SJCRH30 (cell line): Measurements from ENCODE around the gene ZMYM4. TPM values are rescaled to one million over a fixed set of nuclear protein-coding genes. Genes with fewer than 3 reads are reported as not detected.

Source experiments
- DNase-seq, 2 experiments: peaks; one replicate each; pipeline ENCODE4 v3.0.0-alpha.2; 2015 to 2020
- H3K27ac ChIP-seq: fragments of 250-450 bp; sonication (Bioruptor Pico); 2 replicates; pipeline ENCODE4 v1.5.1; 2020; ENCODE audit warnings: mild to moderate bottlenecking, moderate library complexity
- H3K27me3 ChIP-seq: fragments of 250-450 bp; sonication (Bioruptor Pico); 2 replicates; pipeline ENCODE4 v1.5.1; 2020; ENCODE audit warnings: mild to moderate bottlenecking, moderate library complexity
- H3K36me3 ChIP-seq: fragments of 250-450 bp; sonication (Bioruptor Pico); 2 replicates; pipeline ENCODE4 v1.5.1; 2020; ENCODE audit warnings: mild to moderate bottlenecking, moderate library complexity
- H3K4me1 ChIP-seq: fragments of 250-450 bp; sonication (Bioruptor Pico); 2 replicates; pipeline ENCODE4 v1.5.1; 2020; ENCODE audit warnings: mild to moderate bottlenecking, moderate library complexity
- H3K4me3 ChIP-seq: fragments of 250-450 bp; sonication (Bioruptor Pico); 2 replicates; pipeline ENCODE4 v1.5.1; 2020; ENCODE audit warnings: mild to moderate bottlenecking, moderate library complexity
- H3K9me3 ChIP-seq: fragments of 250-450 bp; sonication (Bioruptor Pico); replicated peaks from 2 replicates; pipeline ENCODE4 v1.5.1; 2020; ENCODE audit warnings: mild to moderate bottlenecking, moderate library complexity
- total RNA-seq: library from RNA; depleted of rRNA; stranded (reverse); fragments of >200 nt; shearing (Covaris generic); gene quantifications from 2 replicates; pipeline ENCODE4 v1.2.3, GENCODE V29; 2014

Gene ZMYM4
- total RNA-seq, 1 experiment from 2014 or later = 61.6 TPM

- no peak for DNase-seq
- no peaks in the 10 kb centered on the region for H3K4me1 ChIP-seq
- no peak overlapping the region for H3K4me3 ChIP-seq
- no peak overlapping the region for H3K27ac ChIP-seq
- peaks cover 12% of the 10 kb centered on the region for H3K36me3 ChIP-seq
- H3K9me3 ChIP-seq = no peaks in the 10 kb centered on the region
- H3K27me3 ChIP-seq = no peaks in the 10 kb centered on the region
Measured at GRCh38 chr1:35382107-35382506, 113.6 kb downstream of the ZMYM4 start.

GRCh38 chr1:35386290-35386689 lies 117.8 kb downstream of the ZMYM4 start:
- Histone ChIP-seq H3K36me3 (peaks cover 29% of the 10 kb centered on the region), H3K27ac (no peak overlapping the region), H3K27me3 (no peaks in the 10 kb centered on the region), H3K4me3 (no peak overlapping the region), H3K9me3 (no peaks in the 10 kb centered on the region), H3K4me1 (no peaks in the 10 kb centered on the region)
- DNase-seq = no peak

DNA sequence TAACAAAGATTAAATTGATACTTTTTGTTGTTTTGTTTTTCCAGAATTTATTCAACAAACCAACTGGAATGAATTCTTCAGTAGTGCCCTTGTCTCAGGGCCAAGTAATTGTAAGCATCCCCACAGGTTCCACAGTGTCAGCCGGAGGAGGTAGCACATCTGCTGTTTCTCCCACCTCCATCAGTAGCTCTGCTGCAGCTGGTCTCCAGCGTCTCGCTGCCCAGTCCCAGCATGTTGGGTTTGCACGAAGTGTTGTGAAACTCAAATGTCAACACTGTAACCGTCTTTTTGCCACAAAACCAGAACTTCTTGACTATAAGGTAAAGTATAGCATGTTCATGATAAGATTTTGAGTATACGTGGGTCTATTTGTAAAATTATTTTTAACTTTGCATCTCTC lies 118.5 kb downstream of the ZMYM4 start:
- Histone ChIP-seq H3K4me1 (no peaks in the 10 kb centered on the region), H3K4me3 (no peak overlapping the region), H3K27me3 (no peaks in the 10 kb centered on the region), H3K9me3 (no peaks in the 10 kb centered on the region), H3K27ac (no peak overlapping the region), H3K36me3 (peaks cover 29% of the 10 kb centered on the region)
- DNase-seq = no peak

- peaks cover 57% of the 10 kb centered on the region for H3K36me3 ChIP-seq
- DNase-seq = no peak
Measured at GRCh38 chr1:35390600-35391494, 122.3 kb downstream of the ZMYM4 start.

DNA sequence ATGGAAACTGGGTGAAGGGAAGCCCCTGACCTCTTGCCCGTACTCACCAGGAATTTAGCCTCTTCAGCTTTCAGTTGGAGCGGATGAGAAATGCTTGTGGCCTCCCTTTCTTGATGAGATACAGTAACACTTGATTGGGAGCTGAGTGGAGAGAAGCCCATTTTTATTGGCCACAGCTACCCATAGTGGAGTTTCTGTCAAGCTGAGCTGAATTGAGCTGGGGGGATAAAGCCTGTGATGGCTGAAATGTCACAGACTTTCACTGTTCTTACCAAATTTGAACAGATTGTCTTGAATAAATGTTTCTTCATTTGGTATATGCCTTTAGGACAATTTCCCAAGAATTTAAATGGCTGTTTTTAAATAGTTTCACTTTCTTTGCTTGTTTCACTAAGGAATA lies 125.9 kb downstream of the ZMYM4 start:
- peaks cover 67% of the 10 kb centered on the region for H3K36me3 ChIP-seq
- H3K27ac ChIP-seq = no peak overlapping the region
- no peaks in the 10 kb centered on the region for H3K9me3 ChIP-seq
- no peak for DNase-seq
- no peak overlapping the region for H3K4me3 ChIP-seq
- no peaks in the 10 kb centered on the region for H3K27me3 ChIP-seq
- H3K4me1 ChIP-seq = no peaks in the 10 kb centered on the region

More at GRCh38 chr1:35390600-35391494, 122.3 kb downstream of the ZMYM4 start:
- H3K27me3 ChIP-seq = no peaks in the 10 kb centered on the region
- no peaks in the 10 kb centered on the region for H3K4me1 ChIP-seq
- no peak overlapping the region for H3K27ac ChIP-seq
- no peaks in the 10 kb centered on the region for H3K9me3 ChIP-seq
- no peak overlapping the region for H3K4me3 ChIP-seq

DNA sequence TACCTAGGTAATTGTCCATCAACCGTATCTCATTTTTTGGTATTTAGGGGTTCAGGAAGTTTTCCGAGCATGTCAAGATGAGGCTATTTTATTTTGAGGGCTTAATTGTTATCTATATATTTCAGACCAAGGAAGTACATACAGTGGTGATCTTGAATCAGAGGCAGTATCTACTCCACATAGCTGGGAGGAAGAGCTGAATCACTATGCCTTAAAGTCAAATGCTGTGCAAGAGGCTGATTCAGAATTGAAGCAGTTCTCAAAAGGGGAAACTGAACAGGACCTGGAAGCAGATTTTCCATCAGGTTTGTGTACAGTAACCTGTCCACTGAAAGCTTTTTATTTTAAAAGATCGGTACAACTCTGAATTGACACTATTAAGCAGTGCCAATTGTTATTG lies 130.2 kb downstream of the ZMYM4 start:
- H3K9me3 ChIP-seq = no peaks in the 10 kb centered on the region
- H3K36me3 ChIP-seq = peaks cover 85% of the 10 kb centered on the region
- no peaks in the 10 kb centered on the region for H3K27me3 ChIP-seq
- no peak for DNase-seq
- H3K27ac ChIP-seq = no peak overlapping the region
- no peak overlapping the region for H3K4me3 ChIP-seq
- no peaks in the 10 kb centered on the region; the same call in 1 of the 2 replicates for H3K4me1 ChIP-seq

GRCh38 chr1:35401049-35401448 lies 132.5 kb downstream of the ZMYM4 start:
- H3K27ac ChIP-seq = no peak overlapping the region
- H3K36me3 ChIP-seq = peaks cover 93% of the 10 kb centered on the region
- no peak for DNase-seq
- no peaks in the 10 kb centered on the region for H3K27me3 ChIP-seq
- H3K4me3 ChIP-seq = no peak overlapping the region
- no peaks in the 10 kb centered on the region; the same call in 1 of the 2 replicates for H3K4me1 ChIP-seq
- H3K9me3 ChIP-seq = no peaks in the 10 kb centered on the region

- Histone ChIP-seq H3K27ac (no peak overlapping the region), H3K4me3 (no peak overlapping the region), H3K9me3 (peaks cover 4% of the 10 kb centered on the region; the same call in 1 of the 2 replicates), H3K27me3 (no peaks in the 10 kb centered on the region), H3K36me3 (peaks cover 79% of the 10 kb centered on the region), H3K4me1 (no peaks in the 10 kb centered on the region; the same call in 1 of the 2 replicates)
- DNase-seq = no peak
Measured at GRCh38 chr1:35406103-35406502, 137.6 kb downstream of the ZMYM4 start.

GRCh38 chr1:35407743-35408142 lies 139.2 kb downstream of the ZMYM4 start:
- H3K27me3 ChIP-seq = no peaks in the 10 kb centered on the region
- peaks cover 66% of the 10 kb centered on the region for H3K36me3 ChIP-seq
- no peak overlapping the region for H3K27ac ChIP-seq
- H3K9me3 ChIP-seq = peaks cover 4% of the 10 kb centered on the region; the same call in 1 of the 2 replicates
- no peak for DNase-seq
- no peaks in the 10 kb centered on the region; the same call in 1 of the 2 replicates for H3K4me1 ChIP-seq
- H3K4me3 ChIP-seq = no peak overlapping the region

DNA sequence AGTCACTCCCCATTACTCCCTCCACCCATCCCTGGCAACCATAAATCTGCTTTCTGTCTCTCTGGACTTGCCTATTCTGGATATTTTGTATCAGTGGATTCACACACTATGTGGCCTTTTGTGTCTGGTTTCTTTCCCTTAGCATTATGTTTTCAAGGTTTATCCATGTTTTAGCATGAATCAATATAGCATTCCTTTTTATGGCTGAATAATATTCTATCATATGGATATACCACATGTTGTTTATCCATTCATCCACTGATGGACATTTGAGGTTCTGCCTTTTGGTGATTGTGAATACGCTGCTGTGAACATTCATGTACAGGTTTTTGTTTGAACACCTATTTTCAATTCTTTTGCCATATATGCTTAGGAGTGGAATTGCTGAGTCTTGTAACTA lies 140.4 kb downstream of the ZMYM4 start:
- no peak for DNase-seq
- Histone ChIP-seq H3K27ac (no peak overlapping the region), H3K27me3 (no peaks in the 10 kb centered on the region), H3K36me3 (peaks cover 55% of the 10 kb centered on the region), H3K4me3 (no peak overlapping the region), H3K9me3 (peaks cover 4% of the 10 kb centered on the region; the same call in 1 of the 2 replicates), H3K4me1 (no peaks in the 10 kb centered on the region; the same call in 1 of the 2 replicates)

DNA sequence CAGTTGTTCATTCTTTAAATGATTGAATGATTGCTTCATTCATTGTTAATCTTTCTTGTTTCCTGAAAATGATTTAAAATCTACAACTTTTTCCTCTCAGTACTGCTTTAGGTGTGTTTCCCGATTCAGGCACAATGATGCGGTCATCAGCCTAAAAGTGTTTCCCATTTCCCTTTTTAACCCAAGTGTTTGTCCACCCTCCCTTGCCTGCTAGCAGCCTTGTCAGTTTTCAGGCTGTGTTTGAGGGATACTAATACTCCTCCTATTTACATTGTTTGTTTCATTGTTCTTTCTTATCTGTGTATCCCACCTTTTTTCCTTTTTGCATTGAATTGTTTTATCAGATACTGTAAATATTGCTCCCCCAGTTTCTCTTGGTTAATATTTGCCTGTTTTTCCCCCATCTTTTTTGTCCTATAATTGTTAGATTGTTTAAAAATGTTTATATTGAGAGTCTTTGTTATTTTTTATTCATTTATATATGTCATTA lies 157.6 kb downstream of the ZMYM4 start:
- H3K4me3 ChIP-seq = no peak overlapping the region
- H3K9me3 ChIP-seq = no peaks in the 10 kb centered on the region
- no peaks in the 10 kb centered on the region for H3K27me3 ChIP-seq
- H3K36me3 ChIP-seq = peaks cover 16% of the 10 kb centered on the region
- no peak for DNase-seq
- H3K27ac ChIP-seq = no peak overlapping the region
- no peaks in the 10 kb centered on the region for H3K4me1 ChIP-seq

- no peak for DNase-seq
Measured at GRCh38 chr1:35428360-35428759, 159.9 kb downstream of the ZMYM4 start.

GRCh38 chr1:35430762-35431161 lies 162.3 kb downstream of the ZMYM4 start:
- no peak overlapping the region for H3K4me3 ChIP-seq
- no peaks in the 10 kb centered on the region for H3K27me3 ChIP-seq
- peaks cover 17% of the 10 kb centered on the region for H3K36me3 ChIP-seq
- H3K4me1 ChIP-seq = no peaks in the 10 kb centered on the region
- DNase-seq = no peak
- H3K27ac ChIP-seq = no peak overlapping the region
- H3K9me3 ChIP-seq = no peaks in the 10 kb centered on the region

More at GRCh38 chr1:35428360-35428759, 159.9 kb downstream of the ZMYM4 start:
- Histone ChIP-seq H3K9me3 (no peaks in the 10 kb centered on the region), H3K4me3 (no peak overlapping the region), H3K36me3 (peaks cover 9% of the 10 kb centered on the region), H3K4me1 (no peaks in the 10 kb centered on the region), H3K27ac (no peak overlapping the region), H3K27me3 (no peaks in the 10 kb centered on the region)

DNA sequence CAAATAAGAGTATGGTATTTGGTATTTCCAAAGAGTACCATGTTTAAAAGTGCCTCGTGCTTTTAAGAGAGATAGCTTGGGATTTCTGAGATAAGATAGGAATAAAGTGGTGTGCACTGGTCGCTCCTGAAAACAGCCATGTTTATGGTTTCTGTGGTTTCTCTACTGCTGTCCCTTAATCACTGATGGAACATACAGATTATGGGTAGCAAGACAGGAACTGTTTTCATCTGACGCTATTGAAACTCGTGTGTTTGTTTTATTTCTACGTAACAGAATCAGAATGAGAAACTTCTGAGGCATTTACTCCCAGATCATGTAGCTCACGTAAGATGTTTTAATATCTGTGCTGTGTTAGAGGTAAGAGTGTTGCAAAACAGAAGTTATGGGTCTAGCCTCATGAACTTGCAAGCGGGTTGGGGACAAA lies 162.7 kb downstream of the ZMYM4 start:
- Histone ChIP-seq H3K27ac (no peak overlapping the region), H3K4me3 (no peak overlapping the region), H3K36me3 (peaks cover 17% of the 10 kb centered on the region), H3K4me1 (no peaks in the 10 kb centered on the region), H3K9me3 (no peaks in the 10 kb centered on the region), H3K27me3 (no peaks in the 10 kb centered on the region)
- no peak for DNase-seq

DNA sequence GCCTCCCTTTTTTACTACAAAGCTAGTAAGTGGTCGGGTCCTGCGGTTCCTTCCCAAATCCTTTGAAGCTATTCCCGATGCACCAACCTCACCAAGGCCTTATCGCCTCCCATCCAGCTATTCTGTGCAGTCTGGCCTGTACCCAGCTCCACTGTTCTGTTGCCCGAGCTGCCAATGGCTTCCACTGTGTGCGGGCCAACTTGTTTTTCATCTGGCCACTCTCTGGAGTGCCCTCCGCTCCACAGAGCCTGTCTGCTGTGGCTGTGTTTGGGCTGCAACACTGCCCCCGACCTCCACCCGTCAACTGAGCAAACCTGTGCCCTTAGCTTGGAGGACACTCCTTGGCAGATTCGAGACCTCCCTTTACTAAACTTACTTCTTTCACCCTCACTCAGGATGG lies 163.7 kb downstream of the ZMYM4 start:
- peaks cover 13% of the 10 kb centered on the region for H3K36me3 ChIP-seq

More for the DNA sequence above, 163.7 kb downstream of the ZMYM4 start:
- no peak for DNase-seq
- Histone ChIP-seq H3K9me3 (no peaks in the 10 kb centered on the region), H3K4me1 (no peaks in the 10 kb centered on the region), H3K27me3 (no peaks in the 10 kb centered on the region), H3K27ac (no peak overlapping the region), H3K4me3 (no peak overlapping the region)
